ENCODE data around the gene LGR5.
"Not testable (repeated sequence)": the region's sequence is repeated elsewhere in the genome, so short reads cannot be mapped to it uniquely, and the experiment has no call there.

The LGR5 gene

DNA sequence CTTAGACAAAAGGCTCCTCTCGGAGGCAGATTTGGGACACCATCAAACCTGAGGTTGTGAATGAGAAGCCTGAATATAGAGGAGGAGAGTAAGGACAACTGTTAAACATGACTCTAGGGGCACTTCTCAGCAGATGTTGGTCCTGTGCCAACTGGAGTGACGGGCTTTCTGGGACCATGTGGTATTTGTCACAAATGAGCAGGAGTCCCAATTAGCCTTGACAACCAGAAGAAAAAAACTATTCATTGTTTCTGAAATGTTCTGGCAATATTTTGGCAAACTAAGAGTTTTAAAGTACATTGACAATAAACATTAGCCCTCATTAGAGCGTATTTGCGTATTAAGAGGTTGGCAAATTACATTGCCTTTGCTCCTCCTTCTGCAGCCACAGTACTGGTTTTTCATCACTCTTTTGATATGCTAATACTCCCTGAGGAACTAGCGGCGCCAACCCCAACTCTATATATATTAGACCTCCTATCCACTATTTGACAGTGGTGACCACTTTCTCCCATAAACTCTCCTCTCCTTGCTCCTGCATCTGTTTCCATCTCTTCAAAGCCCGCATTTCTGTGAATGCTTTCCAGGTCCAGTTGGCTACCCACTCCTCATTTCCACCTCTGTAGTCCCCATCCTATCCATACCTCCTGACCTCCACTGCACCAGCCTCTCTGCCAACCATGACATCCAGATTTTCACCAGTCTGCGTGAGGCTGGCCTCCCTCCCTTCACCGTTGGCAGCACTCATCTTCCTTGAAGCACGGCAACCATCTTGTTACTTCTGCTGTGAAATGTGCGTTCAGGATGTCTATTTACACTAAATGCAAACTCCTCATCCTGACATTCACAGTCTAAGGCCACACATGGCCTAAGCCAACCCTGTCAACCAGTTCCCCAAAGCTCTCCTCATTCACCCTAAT lies 123.3 kb downstream of the LGR5 start:
- H3K4me3 ChIP-seq (ENCODE audit: low read length in 2 of 2), result no peak overlapping the region
- no peak overlapping the region for H3K9ac ChIP-seq (ENCODE audit: low read depth in 1 of 2, low read length in 2 of 2)
- H3K9me3 ChIP-seq (ENCODE audit: control insufficient read depth in 2 of 2, low read length in 2 of 2), result no peaks in the 10 kb centered on the region
- no peaks in the 10 kb centered on the region for H3K27me3 ChIP-seq (ENCODE audit: control insufficient read depth in 2 of 2, insufficient read depth in 2 of 2, low read length in 2 of 2)
- H3K36me3 ChIP-seq (ENCODE audit: control insufficient read depth in 2 of 2, insufficient read depth in 2 of 2, low read length in 2 of 2), result no peaks in the 10 kb centered on the region
- no peaks in the 10 kb centered on the region for H3K4me1 ChIP-seq (ENCODE audit: control insufficient read depth in 2 of 2, insufficient read depth in 2 of 2, low read length in 2 of 2)
- H3K27ac ChIP-seq (ENCODE audit: low read depth in 2 of 2, low read length in 2 of 2), result no peak overlapping the region

DNA sequence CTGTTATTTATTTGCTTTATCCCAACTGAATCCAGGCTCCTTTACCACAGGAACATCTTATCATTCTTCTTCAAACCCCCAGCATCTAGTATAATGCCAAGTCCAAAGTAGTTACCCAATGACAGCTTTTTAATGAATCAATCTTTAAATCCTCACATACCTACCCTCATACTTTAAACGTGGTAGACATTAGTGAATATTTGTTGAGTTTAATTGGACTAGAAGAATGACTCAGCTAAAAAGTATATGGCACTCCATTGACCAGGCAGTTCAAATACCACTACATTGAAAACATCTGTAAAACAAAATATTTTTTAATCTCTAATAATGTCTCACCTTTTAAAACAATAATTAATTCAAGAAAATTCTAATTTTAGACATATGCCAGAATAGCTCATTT lies 125.9 kb downstream of the LGR5 start:
- no peaks in the 10 kb centered on the region for H3K9me3 ChIP-seq (ENCODE audit: control insufficient read depth in 2 of 2, low read length in 2 of 2)
- no peaks in the 10 kb centered on the region for H3K4me1 ChIP-seq (ENCODE audit: control insufficient read depth in 2 of 2, insufficient read depth in 2 of 2, low read length in 2 of 2)
- no peak overlapping the region for H3K27ac ChIP-seq (ENCODE audit: low read depth in 2 of 2, low read length in 2 of 2)
- H3K27me3 ChIP-seq (ENCODE audit: control insufficient read depth in 2 of 2, insufficient read depth in 2 of 2, low read length in 2 of 2), result no peaks in the 10 kb centered on the region
- H3K36me3 ChIP-seq (ENCODE audit: control insufficient read depth in 2 of 2, insufficient read depth in 2 of 2, low read length in 2 of 2), result no peaks in the 10 kb centered on the region
- no peak overlapping the region for H3K4me3 ChIP-seq (ENCODE audit: low read length in 2 of 2)
- H3K9ac ChIP-seq (ENCODE audit: low read depth in 1 of 2, low read length in 2 of 2), result no peak overlapping the region

DNA sequence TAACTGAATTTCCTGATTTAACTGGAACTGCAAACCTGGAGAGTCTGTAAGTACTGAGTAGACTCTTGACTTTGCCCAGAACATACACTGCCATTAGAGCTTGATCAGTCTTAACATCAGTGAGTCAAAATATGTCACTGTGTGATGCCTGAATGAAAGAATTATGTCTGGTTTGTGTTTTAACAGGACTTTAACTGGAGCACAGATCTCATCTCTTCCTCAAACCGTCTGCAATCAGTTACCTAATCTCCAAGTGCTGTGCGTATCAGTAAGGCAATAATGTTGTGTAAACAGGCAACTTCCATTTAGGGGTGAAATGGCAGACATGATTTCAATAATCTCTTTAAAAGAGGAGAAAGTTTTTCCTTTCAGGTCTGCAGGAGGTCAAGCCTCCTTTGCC lies 127.1 kb downstream of the LGR5 start:
- Histone ChIP-seq H3K36me3 (ENCODE audit: control insufficient read depth in 2 of 2, insufficient read depth in 2 of 2, low read length in 2 of 2) (no peaks in the 10 kb centered on the region), H3K4me1 (ENCODE audit: control insufficient read depth in 2 of 2, insufficient read depth in 2 of 2, low read length in 2 of 2) (no peaks in the 10 kb centered on the region), H3K27ac (ENCODE audit: low read depth in 2 of 2, low read length in 2 of 2) (no peak overlapping the region), H3K27me3 (ENCODE audit: control insufficient read depth in 2 of 2, insufficient read depth in 2 of 2, low read length in 2 of 2) (no peaks in the 10 kb centered on the region), H3K4me3 (ENCODE audit: low read length in 2 of 2) (no peak overlapping the region), H3K9ac (ENCODE audit: low read depth in 1 of 2, low read length in 2 of 2) (no peak overlapping the region), H3K9me3 (ENCODE audit: control insufficient read depth in 2 of 2, low read length in 2 of 2) (no peaks in the 10 kb centered on the region)

DNA sequence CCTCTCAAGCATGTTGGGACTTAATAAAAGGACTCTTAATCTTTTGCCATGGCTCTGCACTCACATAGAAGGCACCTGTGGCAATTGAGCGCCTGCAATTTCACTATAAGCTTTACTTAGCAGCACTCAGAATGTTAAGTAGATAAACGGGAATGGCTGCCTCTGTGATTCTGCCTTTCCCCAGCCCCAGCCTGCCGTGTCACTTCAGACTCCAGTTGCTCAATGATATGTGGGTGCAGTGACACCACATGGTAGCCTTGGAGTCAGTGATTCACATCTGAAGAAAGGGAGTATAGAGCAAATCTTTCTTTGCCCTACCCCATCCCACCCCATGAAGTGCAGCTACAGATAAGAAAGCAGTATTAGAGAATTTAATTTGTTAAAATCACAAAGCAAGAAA lies 127.9 kb downstream of the LGR5 start:
- no peaks in the 10 kb centered on the region for H3K9me3 ChIP-seq (ENCODE audit: control insufficient read depth in 2 of 2, low read length in 2 of 2)
- H3K36me3 ChIP-seq (ENCODE audit: control insufficient read depth in 2 of 2, insufficient read depth in 2 of 2, low read length in 2 of 2), result no peaks in the 10 kb centered on the region
- no peaks in the 10 kb centered on the region for H3K4me1 ChIP-seq (ENCODE audit: control insufficient read depth in 2 of 2, insufficient read depth in 2 of 2, low read length in 2 of 2)
- H3K27me3 ChIP-seq (ENCODE audit: control insufficient read depth in 2 of 2, insufficient read depth in 2 of 2, low read length in 2 of 2), result no peaks in the 10 kb centered on the region
- no peak overlapping the region for H3K27ac ChIP-seq (ENCODE audit: low read depth in 2 of 2, low read length in 2 of 2)
- no peak overlapping the region for H3K9ac ChIP-seq (ENCODE audit: low read depth in 1 of 2, low read length in 2 of 2)
- H3K4me3 ChIP-seq (ENCODE audit: low read length in 2 of 2), result no peak overlapping the region

DNA sequence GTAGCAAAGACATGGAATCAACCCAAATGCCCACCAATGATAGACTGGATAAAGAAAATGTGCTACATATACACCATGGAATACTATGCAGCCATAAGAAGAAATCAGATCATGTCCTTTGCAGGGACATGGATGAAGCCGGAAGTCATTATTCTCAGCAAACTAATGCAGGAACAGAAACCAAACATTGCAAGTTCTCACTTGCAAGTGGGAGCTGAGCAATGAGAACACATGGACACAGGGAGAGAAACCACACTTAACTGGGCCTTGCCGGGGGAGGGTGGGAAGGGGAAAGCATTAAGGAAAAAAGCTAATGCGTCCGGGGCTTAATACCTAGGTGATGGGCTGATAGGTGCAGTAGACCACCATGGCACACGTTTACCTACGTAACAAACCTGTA lies 130.3 kb downstream of the LGR5 start:
- not testable (repeated sequence) for H3K36me3 ChIP-seq (ENCODE audit: control insufficient read depth in 2 of 2, insufficient read depth in 2 of 2, low read length in 2 of 2); H3K4me3 ChIP-seq (ENCODE audit: low read length in 2 of 2); H3K9me3 ChIP-seq (ENCODE audit: control insufficient read depth in 2 of 2, low read length in 2 of 2); H3K4me1 ChIP-seq (ENCODE audit: control insufficient read depth in 2 of 2, insufficient read depth in 2 of 2, low read length in 2 of 2); H3K9ac ChIP-seq (ENCODE audit: low read depth in 1 of 2, low read length in 2 of 2); H3K27ac ChIP-seq (ENCODE audit: low read depth in 2 of 2, low read length in 2 of 2); H3K27me3 ChIP-seq (ENCODE audit: control insufficient read depth in 2 of 2, insufficient read depth in 2 of 2, low read length in 2 of 2)

DNA sequence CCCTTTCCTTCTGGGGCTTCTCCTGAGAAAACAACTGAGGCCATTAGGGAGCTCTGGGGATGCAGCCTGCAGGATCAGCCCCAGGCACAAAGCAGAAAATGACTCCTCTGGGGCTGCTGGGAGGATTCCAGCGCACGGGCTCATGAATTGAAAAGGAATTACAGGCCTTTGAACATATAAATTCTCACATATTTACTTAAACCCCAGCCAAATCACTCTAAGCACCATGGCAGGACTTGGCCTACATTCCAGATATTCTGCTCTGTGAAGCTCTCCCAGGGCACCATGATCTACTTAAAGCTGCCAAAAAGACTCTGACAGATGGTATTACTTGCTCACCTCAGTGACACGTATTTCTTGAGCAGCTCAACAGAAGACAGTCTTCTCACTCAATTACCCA lies 136.9 kb downstream of the LGR5 start:
- no peak overlapping the region for H3K27ac ChIP-seq (ENCODE audit: low read depth in 2 of 2, low read length in 2 of 2)
- H3K9ac ChIP-seq (ENCODE audit: low read depth in 1 of 2, low read length in 2 of 2), result no peak overlapping the region
- no peaks in the 10 kb centered on the region for H3K9me3 ChIP-seq (ENCODE audit: control insufficient read depth in 2 of 2, low read length in 2 of 2)
- H3K36me3 ChIP-seq (ENCODE audit: control insufficient read depth in 2 of 2, insufficient read depth in 2 of 2, low read length in 2 of 2), result no peaks in the 10 kb centered on the region
- no peaks in the 10 kb centered on the region for H3K27me3 ChIP-seq (ENCODE audit: control insufficient read depth in 2 of 2, insufficient read depth in 2 of 2, low read length in 2 of 2)
- no peaks in the 10 kb centered on the region for H3K4me1 ChIP-seq (ENCODE audit: control insufficient read depth in 2 of 2, insufficient read depth in 2 of 2, low read length in 2 of 2)
- H3K4me3 ChIP-seq (ENCODE audit: low read length in 2 of 2), result no peak overlapping the region

DNA sequence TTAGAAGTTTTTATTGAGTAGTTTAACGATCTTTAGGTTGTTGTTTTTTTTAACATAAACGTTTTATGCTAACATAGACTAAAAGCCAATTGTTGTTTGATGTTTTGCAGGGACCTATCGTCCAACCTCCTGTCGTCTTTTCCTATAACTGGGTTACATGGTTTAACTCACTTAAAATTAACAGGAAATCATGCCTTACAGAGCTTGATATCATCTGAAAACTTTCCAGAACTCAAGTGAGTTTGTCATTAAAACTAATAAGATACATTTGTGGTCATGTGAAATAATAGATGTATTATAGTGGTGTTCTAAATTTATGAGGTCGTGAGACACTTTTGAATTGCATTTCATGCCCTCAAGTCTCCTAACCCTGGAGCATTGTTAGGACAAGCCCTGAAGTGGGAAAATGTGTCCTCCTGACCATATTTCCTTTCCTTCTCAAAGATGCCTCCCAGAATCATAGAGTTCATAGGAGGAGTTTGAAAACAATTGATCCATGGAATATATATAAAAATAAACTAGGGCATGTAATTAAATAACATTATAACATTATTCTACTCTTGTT lies 139.2 kb downstream of the LGR5 start:
- no peaks in the 10 kb centered on the region for H3K4me1 ChIP-seq (ENCODE audit: control insufficient read depth in 2 of 2, insufficient read depth in 2 of 2, low read length in 2 of 2)
- no peak overlapping the region for H3K9ac ChIP-seq (ENCODE audit: low read depth in 1 of 2, low read length in 2 of 2)
- H3K27ac ChIP-seq (ENCODE audit: low read depth in 2 of 2, low read length in 2 of 2), result no peak overlapping the region
- H3K27me3 ChIP-seq (ENCODE audit: control insufficient read depth in 2 of 2, insufficient read depth in 2 of 2, low read length in 2 of 2), result no peaks in the 10 kb centered on the region
- H3K36me3 ChIP-seq (ENCODE audit: control insufficient read depth in 2 of 2, insufficient read depth in 2 of 2, low read length in 2 of 2), result no peaks in the 10 kb centered on the region
- H3K9me3 ChIP-seq (ENCODE audit: control insufficient read depth in 2 of 2, low read length in 2 of 2), result no peaks in the 10 kb centered on the region
- H3K4me3 ChIP-seq (ENCODE audit: low read length in 2 of 2), result no peak overlapping the region

DNA sequence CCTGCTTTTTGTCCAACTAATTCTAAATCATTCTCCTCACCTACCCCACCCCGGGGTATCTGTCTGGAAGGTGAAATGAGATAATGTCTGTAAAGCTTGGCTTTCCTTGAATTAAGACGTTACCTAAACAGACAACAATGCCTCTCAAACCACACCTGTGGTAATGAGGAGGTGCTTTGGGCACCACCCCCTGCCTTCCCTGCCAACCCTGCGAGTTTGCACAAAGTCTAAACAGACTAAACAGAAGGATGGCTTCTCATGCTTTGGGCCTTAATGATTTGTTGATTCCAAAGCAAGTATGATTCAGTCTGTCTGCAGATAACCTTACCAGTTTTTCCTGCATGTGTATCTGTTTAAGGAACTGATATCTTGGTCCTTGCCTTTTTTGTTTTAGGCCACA lies 141.6 kb downstream of the LGR5 start:
- Histone ChIP-seq H3K27ac (ENCODE audit: low read depth in 2 of 2, low read length in 2 of 2) (no peak overlapping the region), H3K9ac (ENCODE audit: low read depth in 1 of 2, low read length in 2 of 2) (no peak overlapping the region), H3K36me3 (ENCODE audit: control insufficient read depth in 2 of 2, insufficient read depth in 2 of 2, low read length in 2 of 2) (no peaks in the 10 kb centered on the region), H3K4me1 (ENCODE audit: control insufficient read depth in 2 of 2, insufficient read depth in 2 of 2, low read length in 2 of 2) (no peaks in the 10 kb centered on the region), H3K27me3 (ENCODE audit: control insufficient read depth in 2 of 2, insufficient read depth in 2 of 2, low read length in 2 of 2) (no peaks in the 10 kb centered on the region), H3K4me3 (ENCODE audit: low read length in 2 of 2) (no peak overlapping the region), H3K9me3 (ENCODE audit: control insufficient read depth in 2 of 2, low read length in 2 of 2) (no peaks in the 10 kb centered on the region)

DNA sequence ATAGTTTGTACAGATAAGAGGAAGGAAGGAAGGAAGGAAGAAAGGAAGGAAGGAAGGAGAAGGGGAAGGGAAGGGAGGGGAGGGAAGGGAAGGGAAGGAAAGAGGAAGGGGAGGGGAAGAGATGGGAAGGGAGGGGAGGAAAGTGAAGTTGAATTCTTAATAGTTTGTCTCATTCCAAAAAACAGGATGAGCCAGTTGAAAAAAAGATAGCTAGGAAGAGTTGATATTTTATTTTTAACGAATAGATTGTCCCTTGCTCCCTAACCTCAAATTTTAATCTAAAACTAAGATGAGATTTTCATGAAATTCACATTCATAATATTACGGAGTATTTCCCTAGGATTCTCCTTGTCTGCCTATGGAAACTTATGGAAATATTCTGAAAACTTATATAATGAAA lies 143.3 kb downstream of the LGR5 start:
- H3K27ac ChIP-seq (ENCODE audit: low read depth in 2 of 2, low read length in 2 of 2), result no peak overlapping the region
- no peaks in the 10 kb centered on the region for H3K9me3 ChIP-seq (ENCODE audit: control insufficient read depth in 2 of 2, low read length in 2 of 2)
- no peak overlapping the region for H3K4me3 ChIP-seq (ENCODE audit: low read length in 2 of 2)
- no peaks in the 10 kb centered on the region for H3K4me1 ChIP-seq (ENCODE audit: control insufficient read depth in 2 of 2, insufficient read depth in 2 of 2, low read length in 2 of 2)
- no peaks in the 10 kb centered on the region for H3K36me3 ChIP-seq (ENCODE audit: control insufficient read depth in 2 of 2, insufficient read depth in 2 of 2, low read length in 2 of 2)
- H3K9ac ChIP-seq (ENCODE audit: low read depth in 1 of 2, low read length in 2 of 2), result no peak overlapping the region
- H3K27me3 ChIP-seq (ENCODE audit: control insufficient read depth in 2 of 2, insufficient read depth in 2 of 2, low read length in 2 of 2), result no peaks in the 10 kb centered on the region

DNA sequence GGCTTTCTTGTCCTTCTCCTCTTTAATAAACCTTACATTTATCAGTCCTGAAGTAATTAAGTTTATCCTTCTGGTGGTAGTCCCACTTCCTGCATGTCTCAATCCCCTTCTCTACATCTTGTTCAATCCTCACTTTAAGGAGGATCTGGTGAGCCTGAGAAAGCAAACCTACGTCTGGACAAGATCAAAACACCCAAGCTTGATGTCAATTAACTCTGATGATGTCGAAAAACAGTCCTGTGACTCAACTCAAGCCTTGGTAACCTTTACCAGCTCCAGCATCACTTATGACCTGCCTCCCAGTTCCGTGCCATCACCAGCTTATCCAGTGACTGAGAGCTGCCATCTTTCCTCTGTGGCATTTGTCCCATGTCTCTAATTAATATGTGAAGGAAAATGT lies 144.8 kb downstream of the LGR5 start:
- Histone ChIP-seq H3K9me3 (ENCODE audit: control insufficient read depth in 2 of 2, low read length in 2 of 2) (no peaks in the 10 kb centered on the region), H3K36me3 (ENCODE audit: control insufficient read depth in 2 of 2, insufficient read depth in 2 of 2, low read length in 2 of 2) (no peaks in the 10 kb centered on the region), H3K27ac (ENCODE audit: low read depth in 2 of 2, low read length in 2 of 2) (no peak overlapping the region), H3K4me1 (ENCODE audit: control insufficient read depth in 2 of 2, insufficient read depth in 2 of 2, low read length in 2 of 2) (no peaks in the 10 kb centered on the region), H3K4me3 (ENCODE audit: low read length in 2 of 2) (no peak overlapping the region), H3K9ac (ENCODE audit: low read depth in 1 of 2, low read length in 2 of 2) (no peak overlapping the region), H3K27me3 (ENCODE audit: control insufficient read depth in 2 of 2, insufficient read depth in 2 of 2, low read length in 2 of 2) (no peaks in the 10 kb centered on the region)
